Measurements from ENCODE around the gene REEP1. TPM values are rescaled to one million over a fixed set of nuclear protein-coding genes. Genes with fewer than 3 reads are reported as not detected.

REEP1 gene
- total RNA-seq, 1 donor from 2014 or later: not detected

DNA sequence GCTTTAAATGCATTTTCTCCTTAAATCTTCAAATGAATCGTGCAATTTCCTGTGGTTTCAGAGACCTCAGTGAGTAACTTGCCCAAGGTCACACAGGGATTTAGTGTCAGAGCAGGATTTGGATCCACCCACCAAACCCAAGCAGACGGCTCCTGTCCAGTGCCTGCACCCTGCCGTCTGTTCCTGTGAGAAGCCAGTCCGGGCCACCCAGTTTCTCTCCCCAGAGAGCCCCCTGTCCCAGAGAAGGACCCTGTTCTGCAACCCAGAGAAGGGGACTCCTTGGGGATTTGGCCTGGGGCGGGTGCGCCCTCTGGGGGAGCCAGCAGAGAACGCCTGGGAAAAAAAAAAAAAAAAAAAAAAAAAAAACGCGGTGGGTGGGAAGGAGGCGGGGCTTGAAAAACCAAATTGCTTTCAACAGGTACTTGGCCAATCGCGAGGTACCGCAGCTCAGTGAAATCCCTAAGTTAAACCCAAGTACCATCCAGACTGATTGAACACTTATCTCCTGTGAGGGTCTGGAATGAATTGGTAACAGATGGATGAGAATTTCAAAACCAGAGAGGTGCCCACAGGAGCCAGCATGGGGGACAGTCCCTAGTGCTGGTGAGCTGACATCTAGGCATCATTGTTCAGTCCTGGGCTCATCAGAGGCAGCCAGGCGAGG, 30.9 kb upstream of the REEP1 start:
- intact Hi-C loops (cut with micrococcal nuclease): loop anchor here (1.0 to 2.0 kb wide), 3 partner anchors 73 to 147 kb away; partner anchors contain the start of gene KDM3A

DNA sequence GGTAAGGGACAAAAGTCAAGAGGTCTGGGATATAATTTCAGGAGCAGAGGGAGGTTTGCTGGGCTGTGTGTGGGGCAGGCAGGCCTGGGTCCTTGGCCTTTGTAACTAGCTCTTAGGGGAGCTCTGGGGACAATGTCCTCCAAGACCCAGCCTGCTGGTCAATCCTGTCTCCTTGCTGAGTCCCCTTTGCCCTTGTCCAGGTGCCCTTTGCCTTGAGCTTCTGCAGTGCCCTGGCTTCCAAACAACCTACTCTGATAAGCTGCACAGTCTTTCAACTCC, 30.0 kb upstream of the REEP1 start:
- ATAC-seq (ENCODE audit: low read depth): no peak
- CTCF ChIA-PET: interaction anchor here (4.0 kb wide), 1 partner anchor 147 kb away, joined by 28 read pairs; no protein-coding TSS in a partner anchor
- POLR2A ChIA-PET: no interaction called here
- TF ChIP-seq, protein P1, sequence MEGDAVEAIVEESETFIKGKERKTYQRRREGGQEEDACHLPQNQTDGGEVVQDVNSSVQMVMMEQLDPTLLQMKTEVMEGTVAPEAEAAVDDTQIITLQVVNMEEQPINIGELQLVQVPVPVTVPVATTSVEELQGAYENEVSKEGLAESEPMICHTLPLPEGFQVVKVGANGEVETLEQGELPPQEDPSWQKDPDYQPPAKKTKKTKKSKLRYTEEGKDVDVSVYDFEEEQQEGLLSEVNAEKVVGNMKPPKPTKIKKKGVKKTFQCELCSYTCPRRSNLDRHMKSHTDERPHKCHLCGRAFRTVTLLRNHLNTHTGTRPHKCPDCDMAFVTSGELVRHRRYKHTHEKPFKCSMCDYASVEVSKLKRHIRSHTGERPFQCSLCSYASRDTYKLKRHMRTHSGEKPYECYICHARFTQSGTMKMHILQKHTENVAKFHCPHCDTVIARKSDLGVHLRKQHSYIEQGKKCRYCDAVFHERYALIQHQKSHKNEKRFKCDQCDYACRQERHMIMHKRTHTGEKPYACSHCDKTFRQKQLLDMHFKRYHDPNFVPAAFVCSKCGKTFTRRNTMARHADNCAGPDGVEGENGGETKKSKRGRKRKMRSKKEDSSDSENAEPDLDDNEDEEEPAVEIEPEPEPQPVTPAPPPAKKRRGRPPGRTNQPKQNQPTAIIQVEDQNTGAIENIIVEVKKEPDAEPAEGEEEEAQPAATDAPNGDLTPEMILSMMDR (IDR thresholded peaks at IDR 0.05): no peak
- H3K27me3 Mint-ChIP-seq: no peaks in the 10 kb centered on the region
- no peaks in the 10 kb centered on the region for H3K36me3 Mint-ChIP-seq (ENCODE audit: low read depth)
- intact Hi-C loops (cut with micrococcal nuclease): no loop called here
- H3K27ac Mint-ChIP-seq: no peak overlapping the region
- H3K4me3 Mint-ChIP-seq: no peak overlapping the region
- H3K9me3 Mint-ChIP-seq: no peaks in the 10 kb centered on the region
- no peak for DNase-seq
- H3K4me1 Mint-ChIP-seq: peaks cover 11% of the 10 kb centered on the region

More for the DNA sequence above, 30.9 kb upstream of the REEP1 start:
- no peaks in the 10 kb centered on the region for H3K27me3 Mint-ChIP-seq
- H3K36me3 Mint-ChIP-seq (ENCODE audit: low read depth): no peaks in the 10 kb centered on the region
- peak; percentile 22 for DNase-seq
- H3K9me3 Mint-ChIP-seq: no peaks in the 10 kb centered on the region
- ATAC-seq (ENCODE audit: low read depth): peak; percentile 84
- H3K27ac Mint-ChIP-seq: no peak overlapping the region
- POLR2A ChIA-PET: interaction anchor here (0.6 to 1.2 kb wide), 2 partner anchors 73 to 1784 kb away, joined by 4 to 6 read pairs; partner anchors contain the start of gene KDM3A
- CTCF ChIA-PET: interaction anchor here (4.0 to 7.0 kb wide), 2 partner anchors 147 to 148 kb away, joined by 28 to 45 read pairs; no protein-coding TSS in a partner anchor
- H3K4me3 Mint-ChIP-seq: peak overlapping the region; percentile 35
- H3K4me1 Mint-ChIP-seq: peaks cover 11% of the 10 kb centered on the region
- TF ChIP-seq, protein P1 (IDR thresholded peaks at IDR 0.05): no peak

DNA sequence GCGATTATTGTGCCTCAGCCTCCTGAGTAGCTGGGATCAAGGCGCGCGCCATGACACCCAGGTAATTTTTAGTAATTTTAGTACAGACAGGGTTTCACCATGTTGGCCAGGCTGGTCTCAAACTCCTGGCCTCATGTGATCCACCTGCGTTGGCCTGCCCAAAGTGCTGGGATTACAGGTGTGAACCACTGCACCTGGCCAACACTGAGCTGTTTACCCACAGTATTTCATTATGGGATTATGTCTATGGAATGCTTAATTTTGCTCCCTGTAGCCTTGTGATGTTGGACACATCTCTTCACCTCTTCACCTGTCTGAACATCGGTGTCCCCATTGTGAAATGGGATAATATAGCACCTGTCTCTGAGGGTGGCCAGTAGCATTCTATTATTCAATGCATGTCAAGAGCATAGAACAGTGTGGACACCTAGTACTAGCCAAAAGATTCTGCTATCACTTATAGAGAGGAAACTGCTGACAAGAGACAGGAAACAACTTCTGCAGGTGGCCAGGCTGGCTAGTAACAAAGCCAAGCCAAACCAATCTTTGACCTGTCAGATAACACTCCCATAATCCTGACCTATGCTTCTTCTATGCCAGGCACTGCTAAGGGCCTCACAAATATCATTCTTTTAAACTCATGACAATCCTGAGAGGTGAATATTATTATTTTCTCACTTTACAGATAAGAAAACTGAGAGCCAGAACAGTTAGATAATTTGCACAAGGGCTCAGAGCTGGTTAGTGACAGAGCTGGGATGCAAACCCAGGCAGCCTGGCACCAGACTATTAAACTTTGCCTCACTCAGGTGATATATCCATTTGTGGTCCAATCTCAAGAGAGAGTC, 29.4 kb upstream of the REEP1 start:
- intact Hi-C loops (cut with micrococcal nuclease): no loop called here
- no peak for ATAC-seq (ENCODE audit: low read depth)
- no peak for DNase-seq
- CTCF ChIA-PET: interaction anchor here (1.7 to 4.0 kb wide), 2 partner anchors 76 to 146 kb away, joined by 3 to 28 read pairs; no protein-coding TSS in a partner anchor
- TF ChIP-seq, protein P1 (IDR thresholded peaks at IDR 0.05): no peak
- POLR2A ChIA-PET: no interaction called here
- Mint-ChIP-seq H3K9me3 (no peaks in the 10 kb centered on the region), H3K27me3 (no peaks in the 10 kb centered on the region), H3K4me3 (no peak overlapping the region), H3K27ac (no peak overlapping the region), H3K4me1 (peaks cover 8% of the 10 kb centered on the region), H3K36me3 (ENCODE audit: low read depth) (no peaks in the 10 kb centered on the region)

DNA sequence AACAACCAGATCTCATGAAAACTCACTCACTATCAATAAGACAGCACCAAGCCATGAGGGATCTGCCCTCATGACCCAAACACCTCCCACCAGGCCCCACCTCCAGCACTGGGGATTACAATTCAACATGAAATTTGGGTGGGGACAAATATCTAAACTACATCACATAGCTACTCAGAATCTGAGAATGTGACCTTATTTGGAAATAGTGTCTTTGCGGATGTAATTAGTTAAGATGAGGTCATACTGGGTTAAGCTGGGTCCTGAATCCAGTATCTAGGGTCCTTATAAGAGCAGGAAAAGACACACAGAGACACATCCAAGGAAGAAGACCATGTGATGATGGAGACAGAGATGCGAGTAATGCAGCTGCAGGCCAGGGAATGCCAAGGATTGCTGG, 27.5 kb upstream of the REEP1 start:
- DNase-seq: no peak
- Mint-ChIP-seq H3K4me1 (peaks cover 5% of the 10 kb centered on the region), H3K9me3 (no peaks in the 10 kb centered on the region), H3K36me3 (ENCODE audit: low read depth) (no peaks in the 10 kb centered on the region), H3K27me3 (no peaks in the 10 kb centered on the region), H3K4me3 (no peak overlapping the region), H3K27ac (no peak overlapping the region)
- intact Hi-C loops (cut with micrococcal nuclease): no loop called here
- ChIA-PET POLR2A (no interaction called here), CTCF (interaction anchor here (1.7 to 4.0 kb wide), 2 partner anchors 78 to 144 kb away, joined by 3 to 28 read pairs; no protein-coding TSS in a partner anchor)
- TF ChIP-seq, protein P1 (IDR thresholded peaks at IDR 0.05): no peak
- no peak for ATAC-seq (ENCODE audit: low read depth)

DNA sequence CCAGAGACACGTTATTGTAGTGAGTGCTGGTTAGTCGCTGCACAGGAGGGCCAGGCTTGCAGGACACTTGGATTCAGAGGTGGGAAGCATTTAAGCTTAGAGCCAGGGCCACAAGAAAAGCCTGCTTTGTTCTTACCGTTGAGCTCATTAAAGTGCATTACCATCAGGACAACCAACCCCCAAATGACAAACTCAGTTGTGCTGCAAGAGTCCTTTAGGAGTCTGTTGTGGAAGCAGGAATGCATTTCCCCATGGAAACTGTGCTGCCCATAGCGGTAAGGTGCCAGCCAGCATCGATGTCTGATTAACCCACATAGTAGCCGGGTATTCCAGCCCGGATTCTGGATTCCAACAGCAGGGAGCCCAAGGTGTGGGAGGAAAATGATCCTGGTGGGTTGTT, 23.4 kb upstream of the REEP1 start:
- H3K36me3 Mint-ChIP-seq (ENCODE audit: low read depth): no peaks in the 10 kb centered on the region
- no peaks in the 10 kb centered on the region for H3K27me3 Mint-ChIP-seq
- ChIA-PET POLR2A (no interaction called here), CTCF (no interaction called here)
- TF ChIP-seq, protein P1 (IDR thresholded peaks at IDR 0.05): no peak
- intact Hi-C loops (cut with micrococcal nuclease): no loop called here
- H3K9me3 Mint-ChIP-seq: no peaks in the 10 kb centered on the region
- no peak overlapping the region for H3K4me3 Mint-ChIP-seq
- ATAC-seq (ENCODE audit: low read depth) (no peak), DNase-seq (no peak)
- H3K4me1 Mint-ChIP-seq: peaks cover 9% of the 10 kb centered on the region
- no peak overlapping the region for H3K27ac Mint-ChIP-seq
